ENCODE measurements around the gene STAP1. TPM values are rescaled to one million over a fixed set of nuclear protein-coding genes. Genes with fewer than 3 reads are reported as not detected.
"Not testable (repeated sequence)": the region's sequence is repeated elsewhere in the genome, so short reads cannot be mapped to it uniquely, and the experiment has no call there.

STAP1 gene
- total RNA-seq, 1 experiment from 2014 or later = not detected

DNA sequence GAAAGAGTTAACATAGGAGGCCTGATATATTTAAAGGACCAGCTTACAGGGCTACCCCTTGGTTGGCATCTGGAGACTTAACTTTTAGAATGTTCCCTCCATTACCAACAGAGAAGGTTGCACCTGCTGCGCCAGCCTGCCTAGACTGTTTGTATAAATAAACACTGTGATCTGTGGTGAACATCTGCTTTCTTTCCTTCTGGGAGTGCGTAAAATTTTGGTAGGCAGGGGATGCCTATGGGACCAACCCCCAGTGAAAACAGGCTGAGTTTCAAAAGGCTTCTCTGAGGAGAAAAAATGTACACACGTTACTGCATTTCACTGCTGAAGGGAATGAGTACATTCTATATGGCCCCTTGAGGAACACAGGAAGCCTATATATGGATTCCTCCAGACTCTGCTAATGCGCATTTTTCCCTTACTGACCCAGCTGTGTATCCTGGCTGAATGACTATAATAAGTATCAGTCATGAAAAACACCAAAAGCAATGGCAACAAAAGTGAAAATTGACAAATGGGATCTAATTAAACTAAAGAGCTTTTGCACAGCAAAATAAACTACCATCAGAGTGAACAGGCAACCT is 27.1 kb upstream of the STAP1 start (continued):
- TF ChIP-seq, protein P1, sequence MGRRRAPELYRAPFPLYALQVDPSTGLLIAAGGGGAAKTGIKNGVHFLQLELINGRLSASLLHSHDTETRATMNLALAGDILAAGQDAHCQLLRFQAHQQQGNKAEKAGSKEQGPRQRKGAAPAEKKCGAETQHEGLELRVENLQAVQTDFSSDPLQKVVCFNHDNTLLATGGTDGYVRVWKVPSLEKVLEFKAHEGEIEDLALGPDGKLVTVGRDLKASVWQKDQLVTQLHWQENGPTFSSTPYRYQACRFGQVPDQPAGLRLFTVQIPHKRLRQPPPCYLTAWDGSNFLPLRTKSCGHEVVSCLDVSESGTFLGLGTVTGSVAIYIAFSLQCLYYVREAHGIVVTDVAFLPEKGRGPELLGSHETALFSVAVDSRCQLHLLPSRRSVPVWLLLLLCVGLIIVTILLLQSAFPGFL (CRISPR knock-in tag; IDR thresholded peaks at IDR 0.05; ENCODE audit: borderline replicate concordance) = no peak

DNA sequence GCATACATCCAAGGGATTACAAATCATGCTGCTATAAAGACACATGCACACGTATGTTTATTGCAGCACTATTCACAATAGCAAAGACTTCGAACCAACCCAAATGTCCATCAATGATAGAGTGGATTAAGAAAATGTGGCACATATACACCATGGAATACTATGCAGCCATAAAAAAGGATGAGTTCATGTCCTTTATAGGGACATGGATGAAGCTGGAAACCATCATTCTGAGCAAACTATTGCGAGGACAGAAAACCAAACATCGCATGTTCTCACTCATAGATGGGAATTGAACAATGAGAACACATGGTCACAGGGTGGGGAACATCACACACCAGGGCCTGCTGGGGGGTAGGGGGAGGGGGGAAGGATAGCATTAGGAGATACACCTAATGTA is 26.1 kb upstream of the STAP1 start:
- peaks cover 53% of the 10 kb centered on the region for H3K36me3 Mint-ChIP-seq
- H3K4me3 Mint-ChIP-seq; POLR2A ChIA-PET; H3K4me1 Mint-ChIP-seq; H3K27me3 Mint-ChIP-seq (ENCODE audit: low read depth); H3K9me3 Mint-ChIP-seq; CTCF ChIA-PET; DNase-seq (ENCODE audit: low spot score); ATAC-seq; H3K27ac Mint-ChIP-seq: not testable (repeated sequence)

DNA sequence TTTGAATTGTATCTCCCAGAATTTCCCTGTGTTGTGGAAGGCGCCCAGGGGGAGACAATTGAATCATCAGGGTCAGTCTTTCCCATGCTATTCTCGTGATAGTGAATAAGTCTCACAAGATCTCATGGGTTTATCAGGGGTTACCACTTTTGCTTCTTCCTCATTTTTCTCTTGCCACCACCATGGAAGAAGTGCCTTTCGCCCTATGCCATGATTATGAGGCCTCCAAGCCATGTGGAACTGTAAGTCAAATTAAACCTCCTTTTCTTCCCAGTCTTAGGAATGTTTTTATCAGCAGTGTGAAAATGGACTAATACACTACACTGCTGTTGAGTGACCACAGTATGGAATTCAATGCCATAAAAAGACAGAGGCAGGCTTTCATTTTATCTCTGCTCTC is 25.4 kb upstream of the STAP1 start:
- H3K27me3 Mint-ChIP-seq (ENCODE audit: low read depth) = no peaks in the 10 kb centered on the region
- peaks cover 8% of the 10 kb centered on the region for H3K4me1 Mint-ChIP-seq
- H3K4me3 Mint-ChIP-seq = no peak overlapping the region
- ATAC-seq = no peak
- TF ChIP-seq NFYB (CRISPR knock-in tag; conservative IDR thresholded peaks at IDR 0.05; ENCODE audit: low read depth) = no peak
- TF ChIP-seq, protein P2, sequence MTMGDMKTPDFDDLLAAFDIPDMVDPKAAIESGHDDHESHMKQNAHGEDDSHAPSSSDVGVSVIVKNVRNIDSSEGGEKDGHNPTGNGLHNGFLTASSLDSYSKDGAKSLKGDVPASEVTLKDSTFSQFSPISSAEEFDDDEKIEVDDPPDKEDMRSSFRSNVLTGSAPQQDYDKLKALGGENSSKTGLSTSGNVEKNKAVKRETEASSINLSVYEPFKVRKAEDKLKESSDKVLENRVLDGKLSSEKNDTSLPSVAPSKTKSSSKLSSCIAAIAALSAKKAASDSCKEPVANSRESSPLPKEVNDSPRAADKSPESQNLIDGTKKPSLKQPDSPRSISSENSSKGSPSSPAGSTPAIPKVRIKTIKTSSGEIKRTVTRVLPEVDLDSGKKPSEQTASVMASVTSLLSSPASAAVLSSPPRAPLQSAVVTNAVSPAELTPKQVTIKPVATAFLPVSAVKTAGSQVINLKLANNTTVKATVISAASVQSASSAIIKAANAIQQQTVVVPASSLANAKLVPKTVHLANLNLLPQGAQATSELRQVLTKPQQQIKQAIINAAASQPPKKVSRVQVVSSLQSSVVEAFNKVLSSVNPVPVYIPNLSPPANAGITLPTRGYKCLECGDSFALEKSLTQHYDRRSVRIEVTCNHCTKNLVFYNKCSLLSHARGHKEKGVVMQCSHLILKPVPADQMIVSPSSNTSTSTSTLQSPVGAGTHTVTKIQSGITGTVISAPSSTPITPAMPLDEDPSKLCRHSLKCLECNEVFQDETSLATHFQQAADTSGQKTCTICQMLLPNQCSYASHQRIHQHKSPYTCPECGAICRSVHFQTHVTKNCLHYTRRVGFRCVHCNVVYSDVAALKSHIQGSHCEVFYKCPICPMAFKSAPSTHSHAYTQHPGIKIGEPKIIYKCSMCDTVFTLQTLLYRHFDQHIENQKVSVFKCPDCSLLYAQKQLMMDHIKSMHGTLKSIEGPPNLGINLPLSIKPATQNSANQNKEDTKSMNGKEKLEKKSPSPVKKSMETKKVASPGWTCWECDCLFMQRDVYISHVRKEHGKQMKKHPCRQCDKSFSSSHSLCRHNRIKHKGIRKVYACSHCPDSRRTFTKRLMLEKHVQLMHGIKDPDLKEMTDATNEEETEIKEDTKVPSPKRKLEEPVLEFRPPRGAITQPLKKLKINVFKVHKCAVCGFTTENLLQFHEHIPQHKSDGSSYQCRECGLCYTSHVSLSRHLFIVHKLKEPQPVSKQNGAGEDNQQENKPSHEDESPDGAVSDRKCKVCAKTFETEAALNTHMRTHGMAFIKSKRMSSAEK (CRISPR knock-in tag; IDR thresholded peaks at IDR 0.05; ENCODE audit: borderline replicate concordance) = no peak
- no peak for TF ChIP-seq FOXK1 (CRISPR knock-in tag; IDR thresholded peaks at IDR 0.05)
- TF ChIP-seq, protein P3, sequence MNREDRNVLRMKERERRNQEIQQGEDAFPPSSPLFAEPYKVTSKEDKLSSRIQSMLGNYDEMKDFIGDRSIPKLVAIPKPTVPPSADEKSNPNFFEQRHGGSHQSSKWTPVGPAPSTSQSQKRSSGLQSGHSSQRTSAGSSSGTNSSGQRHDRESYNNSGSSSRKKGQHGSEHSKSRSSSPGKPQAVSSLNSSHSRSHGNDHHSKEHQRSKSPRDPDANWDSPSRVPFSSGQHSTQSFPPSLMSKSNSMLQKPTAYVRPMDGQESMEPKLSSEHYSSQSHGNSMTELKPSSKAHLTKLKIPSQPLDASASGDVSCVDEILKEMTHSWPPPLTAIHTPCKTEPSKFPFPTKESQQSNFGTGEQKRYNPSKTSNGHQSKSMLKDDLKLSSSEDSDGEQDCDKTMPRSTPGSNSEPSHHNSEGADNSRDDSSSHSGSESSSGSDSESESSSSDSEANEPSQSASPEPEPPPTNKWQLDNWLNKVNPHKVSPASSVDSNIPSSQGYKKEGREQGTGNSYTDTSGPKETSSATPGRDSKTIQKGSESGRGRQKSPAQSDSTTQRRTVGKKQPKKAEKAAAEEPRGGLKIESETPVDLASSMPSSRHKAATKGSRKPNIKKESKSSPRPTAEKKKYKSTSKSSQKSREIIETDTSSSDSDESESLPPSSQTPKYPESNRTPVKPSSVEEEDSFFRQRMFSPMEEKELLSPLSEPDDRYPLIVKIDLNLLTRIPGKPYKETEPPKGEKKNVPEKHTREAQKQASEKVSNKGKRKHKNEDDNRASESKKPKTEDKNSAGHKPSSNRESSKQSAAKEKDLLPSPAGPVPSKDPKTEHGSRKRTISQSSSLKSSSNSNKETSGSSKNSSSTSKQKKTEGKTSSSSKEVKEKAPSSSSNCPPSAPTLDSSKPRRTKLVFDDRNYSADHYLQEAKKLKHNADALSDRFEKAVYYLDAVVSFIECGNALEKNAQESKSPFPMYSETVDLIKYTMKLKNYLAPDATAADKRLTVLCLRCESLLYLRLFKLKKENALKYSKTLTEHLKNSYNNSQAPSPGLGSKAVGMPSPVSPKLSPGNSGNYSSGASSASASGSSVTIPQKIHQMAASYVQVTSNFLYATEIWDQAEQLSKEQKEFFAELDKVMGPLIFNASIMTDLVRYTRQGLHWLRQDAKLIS (CRISPR knock-in tag; IDR thresholded peaks at IDR 0.05; ENCODE audit: borderline replicate concordance) = no peak
- TF ChIP-seq, protein P4, sequence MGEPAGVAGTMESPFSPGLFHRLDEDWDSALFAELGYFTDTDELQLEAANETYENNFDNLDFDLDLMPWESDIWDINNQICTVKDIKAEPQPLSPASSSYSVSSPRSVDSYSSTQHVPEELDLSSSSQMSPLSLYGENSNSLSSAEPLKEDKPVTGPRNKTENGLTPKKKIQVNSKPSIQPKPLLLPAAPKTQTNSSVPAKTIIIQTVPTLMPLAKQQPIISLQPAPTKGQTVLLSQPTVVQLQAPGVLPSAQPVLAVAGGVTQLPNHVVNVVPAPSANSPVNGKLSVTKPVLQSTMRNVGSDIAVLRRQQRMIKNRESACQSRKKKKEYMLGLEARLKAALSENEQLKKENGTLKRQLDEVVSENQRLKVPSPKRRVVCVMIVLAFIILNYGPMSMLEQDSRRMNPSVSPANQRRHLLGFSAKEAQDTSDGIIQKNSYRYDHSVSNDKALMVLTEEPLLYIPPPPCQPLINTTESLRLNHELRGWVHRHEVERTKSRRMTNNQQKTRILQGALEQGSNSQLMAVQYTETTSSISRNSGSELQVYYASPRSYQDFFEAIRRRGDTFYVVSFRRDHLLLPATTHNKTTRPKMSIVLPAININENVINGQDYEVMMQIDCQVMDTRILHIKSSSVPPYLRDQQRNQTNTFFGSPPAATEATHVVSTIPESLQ (CRISPR knock-in tag; IDR thresholded peaks at IDR 0.05) = no peak
- TF ChIP-seq ZNF671 (CRISPR knock-in tag; IDR thresholded peaks at IDR 0.05) = no peak
- TF ChIP-seq ZNF396 (CRISPR knock-in tag; IDR thresholded peaks at IDR 0.05; ENCODE audit: borderline replicate concordance) = no peak
- TF ChIP-seq ZNF416 (CRISPR knock-in tag; IDR thresholded peaks at IDR 0.05) = no peak
- TF ChIP-seq NR3C1 (CRISPR knock-in tag; conservative IDR thresholded peaks at IDR 0.05; ENCODE audit: low read depth) = no peak
- TF ChIP-seq, protein P5, sequence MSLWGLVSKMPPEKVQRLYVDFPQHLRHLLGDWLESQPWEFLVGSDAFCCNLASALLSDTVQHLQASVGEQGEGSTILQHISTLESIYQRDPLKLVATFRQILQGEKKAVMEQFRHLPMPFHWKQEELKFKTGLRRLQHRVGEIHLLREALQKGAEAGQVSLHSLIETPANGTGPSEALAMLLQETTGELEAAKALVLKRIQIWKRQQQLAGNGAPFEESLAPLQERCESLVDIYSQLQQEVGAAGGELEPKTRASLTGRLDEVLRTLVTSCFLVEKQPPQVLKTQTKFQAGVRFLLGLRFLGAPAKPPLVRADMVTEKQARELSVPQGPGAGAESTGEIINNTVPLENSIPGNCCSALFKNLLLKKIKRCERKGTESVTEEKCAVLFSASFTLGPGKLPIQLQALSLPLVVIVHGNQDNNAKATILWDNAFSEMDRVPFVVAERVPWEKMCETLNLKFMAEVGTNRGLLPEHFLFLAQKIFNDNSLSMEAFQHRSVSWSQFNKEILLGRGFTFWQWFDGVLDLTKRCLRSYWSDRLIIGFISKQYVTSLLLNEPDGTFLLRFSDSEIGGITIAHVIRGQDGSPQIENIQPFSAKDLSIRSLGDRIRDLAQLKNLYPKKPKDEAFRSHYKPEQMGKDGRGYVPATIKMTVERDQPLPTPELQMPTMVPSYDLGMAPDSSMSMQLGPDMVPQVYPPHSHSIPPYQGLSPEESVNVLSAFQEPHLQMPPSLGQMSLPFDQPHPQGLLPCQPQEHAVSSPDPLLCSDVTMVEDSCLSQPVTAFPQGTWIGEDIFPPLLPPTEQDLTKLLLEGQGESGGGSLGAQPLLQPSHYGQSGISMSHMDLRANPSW (CRISPR knock-in tag; conservative IDR thresholded peaks at IDR 0.05; ENCODE audit: low read depth) = no peak
- ChIA-PET POLR2A (no interaction called here), CTCF (no interaction called here)
- peaks cover 7% of the 10 kb centered on the region for H3K9me3 Mint-ChIP-seq
- H3K36me3 Mint-ChIP-seq = peaks cover 54% of the 10 kb centered on the region
- DNase-seq (ENCODE audit: low spot score) = no peak
- no peak overlapping the region for H3K27ac Mint-ChIP-seq
